GM18951 (cell line): ENCODE results near the gene GLT1D1.
"Not testable (repeated sequence)": the region's sequence is repeated elsewhere in the genome, so short reads cannot be mapped to it uniquely, and the experiment has no call there.

Source experiments
- POLR2A ChIP-seq: IDR thresholded peaks from 4 replicates; pipeline ENCODE4 v1.6.1; 2011; ENCODE audit warnings: mild to moderate bottlenecking; ENCODE audit not compliant: insufficient read length, insufficient read depth; ENCODE audit errors: extremely low read depth
- in situ Hi-C: fragments of 300-500 bp; cut with MboI; formaldehyde crosslinking; loops from one replicate; pipeline ENCODE4 v1.12.0; 2022; ENCODE audit warnings: low sequenced_read_pairs, mixed read lengths, inconsistent platforms; ENCODE audit not compliant: unreplicated experiment

GLT1D1 gene

GRCh38 chr12:128852885-128853599 is at the start of gene GLT1D1:
Gene GLT1D1 (plus strand): TSS chr12:128853478. CDS start chr12:128853582, 104 bp downstream.
- in situ Hi-C loops = no loop called here
- no peak for TF ChIP-seq POLR2A

- no peak for TF ChIP-seq POLR2A
- in situ Hi-C loops = no loop called here
Measured at GRCh38 chr12:128803788-128804187, 49.5 kb upstream of the GLT1D1 start.

GRCh38 chr12:128804762-128805161 is 48.5 kb upstream of the GLT1D1 start:
- TF ChIP-seq POLR2A = no peak
- in situ Hi-C loops = no loop called here

- in situ Hi-C loops = not testable (repeated sequence)
Measured at GRCh38 chr12:128805406-128805805, 47.9 kb upstream of the GLT1D1 start.

- TF ChIP-seq POLR2A = no peak
- in situ Hi-C loops = no loop called here
Measured at GRCh38 chr12:128806573-128806972, 46.7 kb upstream of the GLT1D1 start.

- no peak for TF ChIP-seq POLR2A
- in situ Hi-C loops = no loop called here
Measured at GRCh38 chr12:128807161-128807724, 46.0 kb upstream of the GLT1D1 start.

- no peak for TF ChIP-seq POLR2A
- in situ Hi-C loops = no loop called here
Measured at GRCh38 chr12:128808651-128809050, 44.6 kb upstream of the GLT1D1 start.

- in situ Hi-C loops = no loop called here
- TF ChIP-seq POLR2A = no peak
Measured at GRCh38 chr12:128810182-128811127, 42.8 kb upstream of the GLT1D1 start.

GRCh38 chr12:128811806-128812205 is 41.5 kb upstream of the GLT1D1 start:
- no peak for TF ChIP-seq POLR2A
- in situ Hi-C loops = no loop called here

- no peak for TF ChIP-seq POLR2A
- in situ Hi-C loops = no loop called here
Measured at GRCh38 chr12:128813392-128813791, 39.9 kb upstream of the GLT1D1 start.

GRCh38 chr12:128813883-128814282 is 39.4 kb upstream of the GLT1D1 start:
- no peak for TF ChIP-seq POLR2A
- in situ Hi-C loops = no loop called here

- in situ Hi-C loops = no loop called here
- no peak for TF ChIP-seq POLR2A
Measured at GRCh38 chr12:128814411-128815261, 38.6 kb upstream of the GLT1D1 start.
